LNCaP clone FGC (cell line): ENCODE measurements around the gene C8A.

ENCODE experiments used
- DNase-seq: peaks from one replicate; pipeline ENCODE4 v3.0.0-alpha.2; 2011; ENCODE audit warnings: low read depth
- H3K4me3 ChIP-seq: 2 replicates; pipeline ENCODE4 v1.5.1; 2011; ENCODE audit warnings: mild to moderate bottlenecking, low read depth, low read length, control low read depth
- CTCF ChIP-seq: IDR thresholded peaks from 2 replicates; pipeline ENCODE4 v1.5.1; 2012; ENCODE audit warnings: mild to moderate bottlenecking; ENCODE audit not compliant: control insufficient read depth, insufficient read depth; ENCODE audit errors: extremely low read depth

The C8A gene

GRCh38 chr1:56934430-56935060 lies 79.9 kb downstream of the C8A start:
- DNase-seq, result no peak
- no peak overlapping the region for H3K4me3 ChIP-seq
- TF ChIP-seq CTCF, result no peak

- no peak for TF ChIP-seq CTCF
- H3K4me3 ChIP-seq, result no peak overlapping the region
- no peak for DNase-seq
Measured at GRCh38 chr1:56938646-56939045, 84.0 kb downstream of the C8A start.

- TF ChIP-seq CTCF, result no peak
- DNase-seq, result no peak
- no peak overlapping the region for H3K4me3 ChIP-seq
Measured at GRCh38 chr1:56939209-56939608, 84.6 kb downstream of the C8A start.

- H3K4me3 ChIP-seq, result no peak overlapping the region
- TF ChIP-seq CTCF, result no peak
- DNase-seq, result no peak
Measured at GRCh38 chr1:56940039-56940438, 85.4 kb downstream of the C8A start.

- no peak for TF ChIP-seq CTCF
- no peak overlapping the region for H3K4me3 ChIP-seq
- DNase-seq, result no peak
Measured at GRCh38 chr1:56948403-56949023, 93.9 kb downstream of the C8A start.

- TF ChIP-seq CTCF, result no peak
- no peak for DNase-seq
Measured at GRCh38 chr1:56952501-56952900, 97.9 kb downstream of the C8A start.

GRCh38 chr1:56953386-56953785 lies 98.8 kb downstream of the C8A start:
- TF ChIP-seq CTCF, result no peak

More at GRCh38 chr1:56952501-56952900, 97.9 kb downstream of the C8A start:
- H3K4me3 ChIP-seq, result no peak overlapping the region

More at GRCh38 chr1:56953386-56953785, 98.8 kb downstream of the C8A start:
- no peak for DNase-seq
- H3K4me3 ChIP-seq, result no peak overlapping the region
